GM12878 (cell line): ENCODE data around the gene AXIN1. TPM values are rescaled to one million over a fixed set of nuclear protein-coding genes. Genes with fewer than 3 reads are reported as not detected.

ENCODE experiments used
- MLLT1 ChIP-seq: fragments of 450-650 bp; IDR thresholded peaks from 2 replicates; pipeline ENCODE4 v1.6.1; 2016; ENCODE audit warnings: mild to moderate bottlenecking
- MYB ChIP-seq: fragments of 150-350 bp; IDR thresholded peaks from 2 replicates; pipeline ENCODE4 v1.6.1; 2014; ENCODE audit warnings: mild to moderate bottlenecking, low read depth, low read length, borderline replicate concordance
- MYC ChIP-seq: IDR thresholded peaks from 2 replicates; pipeline ENCODE4 v1.6.1; 2011; ENCODE audit warnings: mild to moderate bottlenecking, low read length, moderate library complexity, inconsistent platforms; ENCODE audit not compliant: insufficient read depth, insufficient replicate concordance, insufficient read length, severe bottlenecking
- PKNOX1 ChIP-seq: fragments of 450-650 bp; IDR thresholded peaks from 2 replicates; pipeline ENCODE4 v1.6.1; 2016; ENCODE audit warnings: mild to moderate bottlenecking
- PML ChIP-seq: IDR thresholded peaks from 2 replicates; pipeline ENCODE4 v1.6.1; 2012; ENCODE audit warnings: low read length, inconsistent platforms
- STAT3 ChIP-seq: IDR thresholded peaks from 2 replicates; pipeline ENCODE4 v1.6.1; 2011; ENCODE audit warnings: low read depth, low read length, improper control_type of control experiment
- ZBTB11 ChIP-seq: fragments of 450-650 bp; formaldehyde crosslinking; IDR thresholded peaks from 2 replicates; pipeline ENCODE4 v1.5.0; 2022; ENCODE audit warnings: mild to moderate bottlenecking, missing genetic modification characterization
- ZNF24 ChIP-seq: fragments of 450-650 bp; IDR thresholded peaks from 2 replicates; pipeline ENCODE4 v1.6.1; 2017; ENCODE audit warnings: antibody characterized with exemption, mild to moderate bottlenecking
- polyA plus RNA-seq, 11 experiments: library from polyadenylated mRNA; depleted of rRNA in 4 of 11; unstranded in 6 of 11; stranded (reverse) in 5 of 11; fragments of >200 nt; fragmentation: Nextera tagmentation in 4 of 11; fragmentation: Illumina TruSeq in 1 of 11; extraction: Ambion mirVana in 4 of 11; extraction: Trizol in 1 of 11; gene quantifications; 1 replicate in 1 of 11; 2 replicates in 10 of 11; pipeline versions ENCODE4 v1.2.1 to v1.2.3, GENCODE V29; 2011 to 2016; ENCODE audit warnings: inconsistent platforms in 2 of 11, missing spikeins in 2 of 11, low read depth in 1 of 11
- total RNA-seq, 4 experiments: library from RNA; depleted of rRNA in 3 of 4; stranded (reverse); fragments of >200 nt in 3 of 4; fragmentation: Illumina TruSeq in 1 of 4; extraction: Trizol in 1 of 4; gene quantifications; 2 replicates each; pipeline versions ENCODE4 v1.2.1 to v1.2.3, GENCODE V29; 2013 to 2021

AXIN1 gene
- total and polyA plus RNA-seq, 10 of the 15 experiments (the other 5 are each of a cell fraction or from before 2014, with no cell fraction given), result 0.26 to 27.1 (median 7.7) TPM

DNA sequence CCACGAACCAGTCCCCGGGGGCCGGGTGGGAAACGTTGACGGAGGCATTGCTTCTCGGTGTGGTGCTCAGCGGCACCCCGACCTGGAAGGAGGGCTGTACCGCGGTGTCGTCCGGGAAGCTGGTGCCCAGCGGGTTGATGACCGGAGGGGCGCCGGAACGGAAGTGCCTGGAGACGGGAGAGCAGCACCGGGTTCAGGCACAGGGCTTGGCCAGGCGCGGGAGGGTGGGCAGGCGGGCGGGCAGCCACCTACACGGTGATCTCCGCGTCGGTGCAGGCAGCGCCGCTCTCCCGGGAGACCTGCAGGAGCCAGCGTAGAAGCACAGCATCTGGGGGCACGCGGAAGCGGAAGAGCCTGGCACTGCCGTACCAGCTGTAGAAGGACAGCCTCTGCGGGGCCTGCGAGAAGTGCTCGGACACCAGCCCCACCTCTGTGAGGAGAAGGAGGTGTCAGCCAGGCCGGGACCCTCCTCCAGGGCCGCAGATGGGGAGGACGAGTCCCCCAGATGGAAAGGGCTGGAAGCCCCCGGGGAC lies 25.0 kb upstream of the AXIN1 start (continued):
- TF ChIP-seq PKNOX1 (no peak), ZBTB11 (no peak), MYC (no peak), ZNF24 (no peak), STAT3 (no peak), MYB (no peak), MLLT1 (no peak), PML (no peak)
- TF ChIP-seq, all 136 proteins: peak for 0
